Measurements from ENCODE around the gene ERGIC1. TPM values are rescaled to one million over a fixed set of nuclear protein-coding genes. Genes with fewer than 3 reads are reported as not detected.

ERGIC1 gene
- total and polyA plus RNA-seq, 2 experiments from 2014 or later: 25.2 to 92.2 TPM

DNA sequence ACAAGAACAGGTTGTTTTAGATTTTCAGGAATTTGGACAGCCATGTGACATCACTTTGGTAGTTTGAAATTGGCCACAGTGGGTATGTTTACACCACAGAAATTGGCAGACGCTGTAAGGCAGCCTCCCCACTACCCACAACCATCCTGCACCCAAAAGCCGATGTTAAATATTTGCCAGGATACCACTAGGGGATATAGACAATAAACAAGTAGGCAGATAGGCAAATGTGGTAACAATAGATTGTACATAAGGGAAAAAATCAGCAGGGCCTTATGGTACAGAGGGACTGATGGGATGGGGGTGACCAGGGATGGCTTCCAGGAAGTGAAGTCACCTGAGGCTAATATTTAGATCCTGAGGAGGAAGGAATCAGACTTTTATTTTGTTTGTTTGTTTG lies 31.9 kb upstream of the ERGIC1 start (continued):
- TF ChIP-seq, protein P1, sequence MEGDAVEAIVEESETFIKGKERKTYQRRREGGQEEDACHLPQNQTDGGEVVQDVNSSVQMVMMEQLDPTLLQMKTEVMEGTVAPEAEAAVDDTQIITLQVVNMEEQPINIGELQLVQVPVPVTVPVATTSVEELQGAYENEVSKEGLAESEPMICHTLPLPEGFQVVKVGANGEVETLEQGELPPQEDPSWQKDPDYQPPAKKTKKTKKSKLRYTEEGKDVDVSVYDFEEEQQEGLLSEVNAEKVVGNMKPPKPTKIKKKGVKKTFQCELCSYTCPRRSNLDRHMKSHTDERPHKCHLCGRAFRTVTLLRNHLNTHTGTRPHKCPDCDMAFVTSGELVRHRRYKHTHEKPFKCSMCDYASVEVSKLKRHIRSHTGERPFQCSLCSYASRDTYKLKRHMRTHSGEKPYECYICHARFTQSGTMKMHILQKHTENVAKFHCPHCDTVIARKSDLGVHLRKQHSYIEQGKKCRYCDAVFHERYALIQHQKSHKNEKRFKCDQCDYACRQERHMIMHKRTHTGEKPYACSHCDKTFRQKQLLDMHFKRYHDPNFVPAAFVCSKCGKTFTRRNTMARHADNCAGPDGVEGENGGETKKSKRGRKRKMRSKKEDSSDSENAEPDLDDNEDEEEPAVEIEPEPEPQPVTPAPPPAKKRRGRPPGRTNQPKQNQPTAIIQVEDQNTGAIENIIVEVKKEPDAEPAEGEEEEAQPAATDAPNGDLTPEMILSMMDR (conservative IDR thresholded peaks at IDR 0.05; ENCODE audit: low read depth in 2 of 2): no peak
- TF ChIP-seq NANOG (IDR thresholded peaks at IDR 0.05; ENCODE audit: borderline replicate concordance): no peak
- no peak for TF ChIP-seq ZNF331 (CRISPR knock-in tag; IDR thresholded peaks at IDR 0.05; ENCODE audit: low read depth)
- TF ChIP-seq JUNB (IDR thresholded peaks at IDR 0.05; ENCODE audit: unreplicated experiment): no peak

- H3K4me2 ChIP-seq: no peak overlapping the region
- H3F3A ChIP-seq (replicated peaks; ENCODE audit: low read depth): no peaks in the 10 kb centered on the region
- ATAC-seq (no peak), DNase-seq (ENCODE audit: low spot score) (no peak)
- no peaks in the 10 kb centered on the region for H3K9me2 ChIP-seq (ENCODE audit: insufficient read depth)
- no peak overlapping the region for H2AFZ ChIP-seq
- H3K4me3 Mint-ChIP-seq: no peak overlapping the region
- no peaks in the 10 kb centered on the region for H3K79me2 ChIP-seq (replicated peaks; ENCODE audit: insufficient read depth)
- H4K20me1 ChIP-seq (replicated peaks; ENCODE audit: insufficient read depth): no peaks in the 10 kb centered on the region
- no peak overlapping the region for H3K27ac ChIP-seq (ENCODE audit: low read depth)
- no peaks in the 10 kb centered on the region for H3K36me3 ChIP-seq (ENCODE audit: insufficient read depth)
- H3K4me1 ChIP-seq (ENCODE audit: insufficient read depth): peaks cover 4% of the 10 kb centered on the region
- H3K4me1 Mint-ChIP-seq: peaks cover 12% of the 10 kb centered on the region
- H3K27ac Mint-ChIP-seq: no peak overlapping the region
- no peaks in the 10 kb centered on the region for H3K27me3 ChIP-seq (ENCODE audit: insufficient read depth)
- H3K27me3 Mint-ChIP-seq (ENCODE audit: insufficient read depth, low read depth, poor library complexity): peaks cover 4% of the 10 kb centered on the region
- no peaks in the 10 kb centered on the region for H3K9me3 Mint-ChIP-seq
- H3K4me3 ChIP-seq: no peak overlapping the region
- no peaks in the 10 kb centered on the region for H3K36me3 Mint-ChIP-seq (ENCODE audit: low read depth)
- TF ChIP-seq JUNB (IDR thresholded peaks at IDR 0.05; ENCODE audit: unreplicated experiment) (no peak), CREB1 (CRISPR knock-in tag; IDR thresholded peaks at IDR 0.05; ENCODE audit: low read depth) (no peak), EZH2phosphoT487 (IDR thresholded peaks at IDR 0.05; ENCODE audit: unreplicated experiment) (no peak), ZNF331 (CRISPR knock-in tag; IDR thresholded peaks at IDR 0.05; ENCODE audit: low read depth) (no peak), STAT1 (IDR thresholded peaks at IDR 0.05; ENCODE audit: unreplicated experiment) (no peak), NANOG (IDR thresholded peaks at IDR 0.05; ENCODE audit: borderline replicate concordance) (no peak), ZNF114 (CRISPR knock-in tag; IDR thresholded peaks at IDR 0.05) (no peak)
- TF ChIP-seq, protein P1 (conservative IDR thresholded peaks at IDR 0.05; ENCODE audit: low read depth in 2 of 2): no peak
- TF ChIP-seq, protein P2, sequence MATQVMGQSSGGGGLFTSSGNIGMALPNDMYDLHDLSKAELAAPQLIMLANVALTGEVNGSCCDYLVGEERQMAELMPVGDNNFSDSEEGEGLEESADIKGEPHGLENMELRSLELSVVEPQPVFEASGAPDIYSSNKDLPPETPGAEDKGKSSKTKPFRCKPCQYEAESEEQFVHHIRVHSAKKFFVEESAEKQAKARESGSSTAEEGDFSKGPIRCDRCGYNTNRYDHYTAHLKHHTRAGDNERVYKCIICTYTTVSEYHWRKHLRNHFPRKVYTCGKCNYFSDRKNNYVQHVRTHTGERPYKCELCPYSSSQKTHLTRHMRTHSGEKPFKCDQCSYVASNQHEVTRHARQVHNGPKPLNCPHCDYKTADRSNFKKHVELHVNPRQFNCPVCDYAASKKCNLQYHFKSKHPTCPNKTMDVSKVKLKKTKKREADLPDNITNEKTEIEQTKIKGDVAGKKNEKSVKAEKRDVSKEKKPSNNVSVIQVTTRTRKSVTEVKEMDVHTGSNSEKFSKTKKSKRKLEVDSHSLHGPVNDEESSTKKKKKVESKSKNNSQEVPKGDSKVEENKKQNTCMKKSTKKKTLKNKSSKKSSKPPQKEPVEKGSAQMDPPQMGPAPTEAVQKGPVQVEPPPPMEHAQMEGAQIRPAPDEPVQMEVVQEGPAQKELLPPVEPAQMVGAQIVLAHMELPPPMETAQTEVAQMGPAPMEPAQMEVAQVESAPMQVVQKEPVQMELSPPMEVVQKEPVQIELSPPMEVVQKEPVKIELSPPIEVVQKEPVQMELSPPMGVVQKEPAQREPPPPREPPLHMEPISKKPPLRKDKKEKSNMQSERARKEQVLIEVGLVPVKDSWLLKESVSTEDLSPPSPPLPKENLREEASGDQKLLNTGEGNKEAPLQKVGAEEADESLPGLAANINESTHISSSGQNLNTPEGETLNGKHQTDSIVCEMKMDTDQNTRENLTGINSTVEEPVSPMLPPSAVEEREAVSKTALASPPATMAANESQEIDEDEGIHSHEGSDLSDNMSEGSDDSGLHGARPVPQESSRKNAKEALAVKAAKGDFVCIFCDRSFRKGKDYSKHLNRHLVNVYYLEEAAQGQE (IDR thresholded peaks at IDR 0.05; ENCODE audit: unreplicated experiment): no peak
- TF ChIP-seq, protein P3, sequence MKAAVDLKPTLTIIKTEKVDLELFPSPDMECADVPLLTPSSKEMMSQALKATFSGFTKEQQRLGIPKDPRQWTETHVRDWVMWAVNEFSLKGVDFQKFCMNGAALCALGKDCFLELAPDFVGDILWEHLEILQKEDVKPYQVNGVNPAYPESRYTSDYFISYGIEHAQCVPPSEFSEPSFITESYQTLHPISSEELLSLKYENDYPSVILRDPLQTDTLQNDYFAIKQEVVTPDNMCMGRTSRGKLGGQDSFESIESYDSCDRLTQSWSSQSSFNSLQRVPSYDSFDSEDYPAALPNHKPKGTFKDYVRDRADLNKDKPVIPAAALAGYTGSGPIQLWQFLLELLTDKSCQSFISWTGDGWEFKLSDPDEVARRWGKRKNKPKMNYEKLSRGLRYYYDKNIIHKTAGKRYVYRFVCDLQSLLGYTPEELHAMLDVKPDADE (IDR thresholded peaks at IDR 0.05): no peak
Measured at GRCh38 chr5:172802567-172803176, 31.4 kb upstream of the ERGIC1 start.
